Memory B cell (primary cell): ENCODE data around the gene MRTO4.

ENCODE experiments used
- ATAC-seq: fragments of 150-1000 bp; cut with Tn5 transposase; 2 replicates; pipeline ENCODE4 v1.10.0; 2021; ENCODE audit warnings: low read depth, mild to moderate bottlenecking, moderate library complexity
- DNase-seq, 2 donors: peaks; one replicate each; pipeline ENCODE4 v3.0.0; 2022; ENCODE audit warnings: low spot score in 2 of 2
- H3K27ac Mint-ChIP-seq: one replicate; pipeline ENCODE4 v1.8.0; 2022; ENCODE audit warnings: mild to moderate bottlenecking, moderate library complexity, mixed read lengths
- H3K27me3 Mint-ChIP-seq: one replicate; pipeline ENCODE4 v1.8.0; 2022; ENCODE audit warnings: mixed read lengths
- H3K36me3 Mint-ChIP-seq: one replicate; pipeline ENCODE4 v1.8.0; 2022; ENCODE audit warnings: mild to moderate bottlenecking, mixed read lengths
- H3K4me1 Mint-ChIP-seq: one replicate; pipeline ENCODE4 v1.8.0; 2022; ENCODE audit warnings: mixed read lengths
- H3K4me3 Mint-ChIP-seq: one replicate; pipeline ENCODE4 v1.8.0; 2022; ENCODE audit warnings: mild to moderate bottlenecking, moderate library complexity, mixed read lengths
- H3K9me3 Mint-ChIP-seq: one replicate; pipeline ENCODE4 v1.8.0; 2022; ENCODE audit warnings: mixed read lengths

MRTO4 gene

DNA sequence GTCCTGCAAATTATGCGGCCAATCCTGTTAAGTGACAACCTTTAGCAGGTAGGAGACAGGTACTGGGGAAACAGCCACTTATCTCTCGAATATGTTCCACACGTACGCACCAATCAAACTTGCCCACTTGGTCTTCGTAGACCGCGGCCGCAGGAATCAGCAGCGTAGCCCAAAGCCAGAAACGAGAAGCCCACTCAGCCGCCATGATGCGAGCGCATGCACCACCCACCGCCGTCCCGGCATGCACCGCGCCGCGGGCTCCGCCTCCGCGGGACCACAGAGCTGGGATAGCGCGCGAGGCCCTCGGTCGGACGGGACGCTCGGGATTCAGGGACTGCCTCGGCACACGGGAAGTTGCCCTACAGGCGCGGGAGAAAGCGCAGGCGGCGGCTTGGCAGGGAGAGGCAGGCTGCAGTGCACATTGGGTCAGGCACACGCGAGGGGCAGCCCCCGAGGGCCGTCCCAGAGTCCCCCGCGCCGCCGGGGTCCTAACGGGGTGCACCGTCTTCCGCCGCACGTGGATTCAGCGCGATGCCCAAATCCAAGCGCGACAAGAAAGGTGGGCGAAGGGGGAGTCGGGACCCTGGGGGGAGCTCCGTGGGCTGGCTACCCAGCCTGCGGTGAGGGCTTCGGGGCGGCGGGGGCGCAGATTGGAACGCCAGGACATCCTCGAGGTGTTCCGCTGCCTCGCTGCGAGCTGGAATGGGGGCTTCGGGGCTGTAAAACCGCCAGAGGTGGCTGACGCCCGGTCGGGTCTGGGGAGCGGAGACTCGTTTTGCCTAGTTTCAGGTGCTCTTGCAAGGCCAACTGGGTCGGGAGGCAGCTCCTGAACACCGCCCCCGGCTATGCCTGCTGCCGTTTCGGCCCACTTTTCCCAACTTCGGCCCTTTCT is at the start of gene MRTO4, which contains the start of gene EMC1:
MRTO4 (plus strand) TSS at position 501 of the 892 bp plus-strand sequence; CDS start at position 532, 31 bp downstream.
EMC1 (minus strand) TSS at position 220 of the 892 bp plus-strand sequence; CDS start at position 205, 15 bp downstream.
- H3K4me1 Mint-ChIP-seq, result peaks cover 18% of the 10 kb centered on the region
- H3K36me3 Mint-ChIP-seq, result peaks cover 2% of the 10 kb centered on the region
- peak; percentile 82 to 99 for DNase-seq

DNA sequence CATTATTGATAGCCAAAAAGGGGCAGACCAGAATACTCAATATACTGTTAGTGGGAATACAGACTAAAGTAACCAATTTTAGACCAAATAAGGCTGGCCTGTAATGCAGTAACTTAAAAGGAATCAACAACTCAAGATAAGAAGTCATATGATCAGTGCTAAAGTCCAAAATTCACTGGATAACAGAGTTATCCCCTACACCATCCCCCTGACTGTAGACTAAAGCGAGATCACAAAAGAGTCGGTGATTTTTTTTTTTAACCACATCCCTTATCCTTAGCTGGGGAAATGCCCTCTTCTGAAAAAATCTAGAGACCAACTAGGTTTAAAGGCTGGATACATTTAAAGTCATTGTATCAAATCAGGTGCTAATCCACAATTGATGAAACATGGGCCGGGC is 49.2 kb upstream of the MRTO4 start:
- DNase-seq, result no peak
- ATAC-seq, result no peak
- Mint-ChIP-seq H3K27ac (peak overlapping the region; percentile 20), H3K4me3 (no peak overlapping the region), H3K9me3 (no peaks in the 10 kb centered on the region), H3K36me3 (peaks cover 20% of the 10 kb centered on the region), H3K27me3 (no peaks in the 10 kb centered on the region), H3K4me1 (peaks cover 21% of the 10 kb centered on the region)

More for the DNA sequence above, at the start of gene MRTO4, which contains the start of gene EMC1:
- Mint-ChIP-seq H3K9me3 (no peaks in the 10 kb centered on the region), H3K27me3 (no peaks in the 10 kb centered on the region), H3K4me3 (peak within 1 kb of the TSS; percentile 95), H3K27ac (peak within 1 kb of the TSS; percentile 95)
- ATAC-seq, result peak; percentile 90

DNA sequence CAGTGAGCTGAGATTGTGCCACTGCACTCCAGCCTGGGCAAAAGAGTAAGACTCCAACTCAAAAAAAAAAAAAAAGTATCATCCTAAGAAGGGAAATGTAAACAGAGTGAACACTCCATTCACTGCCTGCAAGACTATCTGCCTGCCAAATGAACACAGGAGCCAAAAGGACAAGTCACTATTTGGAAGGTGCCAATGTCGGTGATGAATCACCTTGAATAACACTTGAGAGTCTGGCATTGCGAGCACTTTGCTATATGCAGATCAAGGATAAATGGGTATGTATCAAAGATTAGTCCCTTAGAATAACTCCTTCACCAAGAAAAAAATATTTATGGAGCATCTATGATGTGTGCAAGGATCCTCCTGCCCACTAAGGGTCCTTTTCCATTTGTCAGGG is 48.2 kb upstream of the MRTO4 start:
- DNase-seq (no peak), ATAC-seq (no peak)
- H3K4me3 Mint-ChIP-seq, result no peak overlapping the region
- H3K4me1 Mint-ChIP-seq, result peaks cover 21% of the 10 kb centered on the region
- no peak overlapping the region for H3K27ac Mint-ChIP-seq
- no peaks in the 10 kb centered on the region for H3K9me3 Mint-ChIP-seq
- peaks cover 15% of the 10 kb centered on the region for H3K36me3 Mint-ChIP-seq
- no peaks in the 10 kb centered on the region for H3K27me3 Mint-ChIP-seq

DNA sequence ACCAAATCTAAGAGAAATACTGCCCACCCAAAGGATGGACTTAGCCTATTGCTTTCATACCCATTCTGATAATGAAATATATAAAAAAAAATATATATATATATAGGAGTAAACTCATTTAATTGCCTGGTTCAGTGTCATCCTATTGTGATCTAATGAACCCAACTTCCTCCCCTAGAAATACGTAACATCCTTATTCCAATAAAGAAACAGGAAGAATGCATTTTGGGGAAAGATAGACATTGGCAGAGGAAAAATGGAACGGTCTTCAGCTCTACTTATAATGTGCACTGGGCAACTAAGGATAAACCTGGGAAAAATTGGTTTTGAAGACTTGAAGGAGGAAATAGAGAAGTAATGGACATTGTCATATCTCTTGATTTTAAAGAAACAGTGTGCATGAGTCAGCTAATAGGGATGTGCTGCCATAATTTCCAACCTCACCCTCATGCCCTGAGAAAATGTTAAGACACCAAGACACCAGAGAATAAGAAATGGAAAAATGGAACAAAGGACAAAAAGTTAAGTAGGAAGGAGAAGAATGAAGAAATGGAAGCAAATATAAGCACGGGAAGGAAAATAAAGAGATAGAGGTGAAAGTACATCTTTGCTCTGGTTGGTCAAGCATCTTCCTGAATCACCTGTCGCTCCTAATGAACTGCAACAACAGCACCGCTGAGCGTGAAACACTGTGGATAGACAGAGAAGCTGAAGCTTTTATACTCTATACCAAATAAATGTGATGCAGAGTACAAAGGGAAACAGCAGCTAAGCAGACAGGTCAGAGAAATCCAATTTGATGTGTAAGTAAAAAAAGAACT is 46.9 kb upstream of the MRTO4 start:
- no peak for ATAC-seq
- Mint-ChIP-seq H3K4me1 (peaks cover 24% of the 10 kb centered on the region), H3K27ac (peak overlapping the region; percentile 75), H3K36me3 (peaks cover 8% of the 10 kb centered on the region), H3K9me3 (no peaks in the 10 kb centered on the region), H3K27me3 (no peaks in the 10 kb centered on the region), H3K4me3 (no peak overlapping the region)
- DNase-seq, result no peak

DNA sequence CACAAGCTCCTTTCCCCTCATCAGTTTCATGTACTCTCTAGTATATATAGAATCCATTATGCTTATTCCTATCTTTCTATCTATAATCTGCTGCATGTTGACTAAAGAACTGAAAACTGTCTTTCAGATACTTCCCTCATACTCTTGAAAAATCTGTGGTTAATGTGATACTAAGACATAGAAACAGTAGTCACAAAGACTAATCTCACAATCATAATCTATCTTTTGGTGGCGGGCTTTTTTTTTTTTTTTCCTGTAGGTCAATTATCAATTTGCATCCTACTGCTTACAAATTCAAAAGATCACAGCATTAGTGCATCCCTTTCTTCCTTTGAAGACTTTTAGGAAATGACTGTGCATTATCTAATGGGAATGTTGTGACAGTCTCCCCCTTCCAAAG is 46.2 kb upstream of the MRTO4 start:
- H3K27me3 Mint-ChIP-seq, result no peaks in the 10 kb centered on the region
- H3K4me1 Mint-ChIP-seq, result peaks cover 27% of the 10 kb centered on the region
- H3K4me3 Mint-ChIP-seq, result no peak overlapping the region
- DNase-seq, result no peak
- H3K27ac Mint-ChIP-seq, result no peak overlapping the region
- no peak for ATAC-seq
- no peaks in the 10 kb centered on the region for H3K9me3 Mint-ChIP-seq
- H3K36me3 Mint-ChIP-seq, result peaks cover 8% of the 10 kb centered on the region

DNA sequence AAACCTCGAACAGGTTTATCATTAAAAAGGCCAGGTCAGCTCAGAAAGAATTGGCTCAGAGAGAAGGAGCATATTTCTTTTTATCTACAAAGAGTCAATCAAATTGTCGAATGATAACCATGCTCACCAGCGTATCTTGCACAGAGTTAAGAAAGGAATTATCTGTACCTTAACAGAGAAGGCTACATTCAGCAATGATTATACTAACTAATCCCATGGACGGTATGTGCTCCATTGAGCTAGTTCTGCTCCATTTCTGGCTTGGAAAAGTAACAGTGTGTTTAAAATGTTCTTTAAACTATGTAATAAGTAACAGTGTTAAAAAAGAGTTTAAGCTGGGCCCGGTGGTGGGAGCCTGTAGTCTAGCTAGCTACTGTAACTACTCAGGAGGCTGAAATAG is 45.8 kb upstream of the MRTO4 start:
- Mint-ChIP-seq H3K27me3 (no peaks in the 10 kb centered on the region), H3K36me3 (peaks cover 8% of the 10 kb centered on the region), H3K9me3 (no peaks in the 10 kb centered on the region), H3K4me3 (no peak overlapping the region), H3K27ac (no peak overlapping the region), H3K4me1 (peaks cover 30% of the 10 kb centered on the region)
- ATAC-seq, result no peak
- DNase-seq, result no peak

DNA sequence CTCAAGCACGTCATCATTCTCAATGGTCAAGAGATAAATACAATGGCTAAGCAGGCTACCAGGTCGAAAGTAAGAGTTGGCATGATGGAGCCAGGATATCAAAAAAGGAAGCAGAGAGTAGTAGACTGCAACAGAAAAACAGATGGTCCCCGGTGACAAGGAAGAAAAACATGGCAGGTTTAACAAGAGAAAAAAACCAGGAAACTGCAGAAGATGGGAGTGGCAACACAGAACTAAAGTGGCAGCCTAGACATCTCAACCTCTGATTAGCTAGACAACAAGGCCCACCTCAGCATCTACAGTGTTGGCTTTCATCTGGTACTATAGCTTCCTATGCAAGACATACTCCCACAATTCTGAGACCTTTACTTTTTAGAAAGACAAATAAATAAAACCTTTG is 44.7 kb upstream of the MRTO4 start:
- H3K27ac Mint-ChIP-seq, result no peak overlapping the region
- no peak for DNase-seq
- H3K9me3 Mint-ChIP-seq, result no peaks in the 10 kb centered on the region
- peaks cover 36% of the 10 kb centered on the region for H3K4me1 Mint-ChIP-seq
- H3K4me3 Mint-ChIP-seq, result no peak overlapping the region
- no peak for ATAC-seq
- peaks cover 4% of the 10 kb centered on the region for H3K36me3 Mint-ChIP-seq
- no peaks in the 10 kb centered on the region for H3K27me3 Mint-ChIP-seq

DNA sequence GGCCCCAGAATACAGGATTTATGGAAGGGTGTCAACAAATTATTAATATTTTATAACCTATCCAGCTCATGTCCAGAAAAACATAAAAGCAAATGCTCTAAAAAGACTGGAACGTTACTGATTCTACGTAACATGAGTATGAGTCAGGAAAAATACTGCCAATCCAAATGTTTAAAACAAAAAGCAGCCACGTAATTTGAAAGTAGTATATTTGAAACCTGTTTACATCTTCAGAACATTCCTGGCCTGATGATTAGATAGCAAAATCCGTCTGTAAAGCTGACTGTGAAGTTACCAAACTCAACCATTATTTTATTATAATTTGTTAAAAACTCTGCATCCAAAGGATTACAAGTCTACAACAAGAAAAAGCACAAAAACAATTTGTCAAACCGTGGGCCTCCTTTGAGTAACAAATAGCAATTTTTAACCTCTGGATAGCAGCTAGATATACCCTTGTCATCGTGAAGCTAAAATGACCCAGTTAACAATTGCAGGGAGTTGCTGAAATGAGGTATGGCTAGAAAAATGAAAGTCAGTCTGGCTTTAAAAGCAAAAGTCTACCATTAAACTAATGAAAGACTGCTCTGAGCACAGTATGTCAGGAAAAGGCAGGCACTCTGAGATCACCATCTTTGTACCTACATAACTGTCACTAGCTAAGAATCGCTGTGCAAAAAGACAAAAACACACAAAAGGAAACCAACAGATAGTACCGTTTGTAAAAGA is 42.7 kb upstream of the MRTO4 start:
- DNase-seq (no peak), ATAC-seq (no peak)
- Mint-ChIP-seq H3K27me3 (no peaks in the 10 kb centered on the region), H3K4me3 (peak overlapping the region; percentile 91), H3K9me3 (no peaks in the 10 kb centered on the region), H3K4me1 (peaks cover 37% of the 10 kb centered on the region), H3K36me3 (peaks cover 6% of the 10 kb centered on the region), H3K27ac (peak overlapping the region; percentile 96)

DNA sequence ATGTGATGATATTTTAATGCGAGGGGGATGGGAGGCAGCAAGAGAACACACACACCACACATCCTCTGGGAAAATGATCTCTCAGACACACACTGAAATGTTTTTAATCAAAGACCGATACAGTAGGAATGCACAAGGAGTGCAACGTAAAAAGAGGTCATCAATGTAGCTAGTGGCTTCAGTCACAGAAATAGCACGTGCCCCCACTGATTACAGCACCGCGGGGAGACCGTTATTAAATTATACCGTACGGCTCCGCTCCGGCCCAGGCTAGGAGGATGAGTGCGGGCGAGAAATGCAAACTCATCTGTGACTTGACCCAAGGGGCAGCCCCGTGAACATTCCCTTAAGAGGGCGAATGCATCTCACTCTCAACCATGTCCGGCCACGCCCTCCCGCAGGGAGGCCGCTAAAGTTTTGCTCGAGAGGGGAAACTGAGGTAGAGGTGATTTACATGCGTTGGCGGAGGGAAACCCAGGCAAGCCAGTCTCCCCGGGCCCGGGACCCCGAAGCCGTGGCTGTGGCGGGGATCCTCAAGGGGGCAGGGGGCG is 42.1 kb upstream of the MRTO4 start:
- H3K4me3 Mint-ChIP-seq, result peak overlapping the region; percentile 91
- peaks cover 6% of the 10 kb centered on the region for H3K36me3 Mint-ChIP-seq
- peak overlapping the region; percentile 96 for H3K27ac Mint-ChIP-seq
- H3K9me3 Mint-ChIP-seq, result no peaks in the 10 kb centered on the region
- DNase-seq (peak in 1 of 2 donors; percentile 56), ATAC-seq (peak; percentile 60)
- peaks cover 33% of the 10 kb centered on the region for H3K4me1 Mint-ChIP-seq
- H3K27me3 Mint-ChIP-seq, result no peaks in the 10 kb centered on the region

DNA sequence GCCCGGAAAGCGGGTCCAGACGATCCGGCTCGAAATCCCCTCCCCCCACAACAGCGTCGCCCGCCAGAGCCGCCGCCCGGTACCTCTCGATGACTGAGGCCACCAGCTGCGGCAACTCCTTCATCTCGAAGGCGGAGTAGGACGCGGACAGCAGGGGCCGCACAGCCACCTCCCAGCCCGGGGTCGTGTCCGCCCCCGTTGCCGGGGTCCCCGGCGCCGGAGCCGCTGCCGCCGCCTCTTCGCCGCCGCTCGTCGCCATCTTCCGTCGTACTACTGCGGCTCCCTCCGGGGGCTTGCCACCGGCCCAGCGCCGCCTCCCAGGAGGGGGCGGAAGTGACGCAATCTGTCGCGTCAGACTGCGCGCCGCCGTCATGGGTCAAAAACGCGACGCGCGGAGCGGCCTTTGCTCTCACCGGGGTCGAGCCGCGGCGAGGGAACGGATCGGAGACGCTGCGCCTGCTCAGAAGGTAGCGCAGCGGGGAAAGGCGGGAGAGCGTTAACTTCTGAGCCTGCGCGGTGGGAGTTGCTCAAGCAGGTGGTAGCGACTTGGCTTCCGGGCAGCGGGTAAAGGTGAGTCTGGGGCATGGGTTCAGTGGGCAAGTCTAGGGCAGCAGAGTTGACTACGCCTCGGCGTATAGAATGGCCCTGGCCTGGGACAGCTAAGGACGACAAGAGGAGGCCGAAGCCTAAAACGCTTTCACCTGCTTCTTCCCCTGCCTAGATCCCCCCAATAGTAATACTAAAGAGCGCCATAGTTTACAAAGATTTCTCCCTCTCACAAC is 41.4 kb upstream of the MRTO4 start, which contains the start of gene UBR4:
UBR4 (minus strand) TSS at position 277 of the 782 bp plus-strand sequence; CDS start at position 259, 18 bp downstream.
- Mint-ChIP-seq H3K27ac (peak within 1 kb of the TSS; percentile 96), H3K9me3 (no peaks in the 10 kb centered on the region), H3K4me1 (peaks cover 29% of the 10 kb centered on the region), H3K36me3 (peaks cover 5% of the 10 kb centered on the region), H3K4me3 (peak within 1 kb of the TSS; percentile 91), H3K27me3 (no peaks in the 10 kb centered on the region)
- ATAC-seq (peak; percentile 89), DNase-seq (peak; percentile 94 to 98)

DNA sequence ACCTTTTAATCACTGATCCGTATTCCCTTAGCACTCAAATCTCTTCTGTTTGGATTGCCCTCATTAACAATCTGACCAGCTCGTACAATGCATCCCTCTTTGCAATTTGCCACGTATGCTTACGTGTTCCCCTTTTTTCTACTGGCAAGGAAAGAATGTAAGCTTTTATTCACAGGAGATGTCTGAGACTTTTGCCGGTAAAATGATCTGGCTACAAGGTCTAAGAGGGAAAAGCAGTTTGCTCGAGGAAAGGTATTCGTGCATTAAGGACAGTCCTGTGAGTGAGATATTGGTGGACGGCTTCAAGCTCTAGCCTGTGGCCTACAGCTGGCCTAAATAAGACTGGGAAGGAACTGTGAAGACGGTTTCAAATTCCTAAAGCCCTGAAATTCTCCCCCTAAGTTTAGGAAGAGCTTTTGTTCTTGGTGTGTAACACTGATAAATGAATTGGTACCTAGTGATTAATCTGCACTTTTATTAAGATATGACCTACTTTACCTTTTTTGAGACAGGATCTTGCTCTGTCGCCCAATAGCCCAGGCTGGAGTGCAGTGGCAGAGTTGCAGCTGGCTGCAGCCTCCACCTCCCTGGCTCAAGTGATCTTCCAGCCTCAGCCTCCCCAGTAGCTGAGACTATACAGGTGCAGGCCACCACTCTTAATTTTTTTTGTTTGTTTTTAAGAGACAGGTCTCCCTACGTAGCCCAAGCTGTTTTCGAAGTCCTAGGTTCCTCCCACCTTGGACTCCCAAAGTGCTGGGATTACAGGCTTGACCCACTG is 40.6 kb upstream of the MRTO4 start:
- Mint-ChIP-seq H3K27ac (peak overlapping the region; percentile 96), H3K4me3 (peak overlapping the region; percentile 91), H3K4me1 (peaks cover 27% of the 10 kb centered on the region), H3K36me3 (peaks cover 7% of the 10 kb centered on the region), H3K27me3 (no peaks in the 10 kb centered on the region), H3K9me3 (no peaks in the 10 kb centered on the region)
- DNase-seq (no peak), ATAC-seq (no peak)

DNA sequence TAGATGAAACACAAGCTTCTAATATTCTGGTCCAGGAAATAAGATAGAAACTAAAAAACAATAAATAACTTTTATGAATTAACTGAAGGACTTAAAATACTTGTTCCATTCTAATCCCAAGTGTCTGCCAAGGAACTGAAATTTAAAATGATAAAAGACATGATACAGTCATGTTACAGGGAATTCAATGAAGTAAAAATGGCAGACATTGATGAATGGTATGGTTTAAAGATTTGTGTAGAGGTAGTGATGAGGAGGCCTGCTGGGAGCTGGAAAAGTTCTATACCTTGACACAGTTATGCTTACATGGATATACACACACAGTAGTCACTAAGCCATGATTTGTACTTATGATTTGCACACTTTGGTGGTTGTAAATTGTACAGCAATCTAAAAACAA is 39.4 kb upstream of the MRTO4 start:
- Mint-ChIP-seq H3K4me1 (peaks cover 23% of the 10 kb centered on the region), H3K36me3 (peaks cover 10% of the 10 kb centered on the region), H3K27ac (peak overlapping the region; percentile 55), H3K4me3 (peak overlapping the region; percentile 34), H3K9me3 (no peaks in the 10 kb centered on the region), H3K27me3 (no peaks in the 10 kb centered on the region)
- no peak for ATAC-seq
- DNase-seq, result no peak
